ENCODE data around the gene CNGA3. TPM values are rescaled to one million over a fixed set of nuclear protein-coding genes. Genes with fewer than 3 reads are reported as not detected.

The CNGA3 gene
- total and polyA plus RNA-seq, 2 of the 4 experiments (the other 2 are of a cell fraction) = under 0.01 TPM; not detected in 1

DNA sequence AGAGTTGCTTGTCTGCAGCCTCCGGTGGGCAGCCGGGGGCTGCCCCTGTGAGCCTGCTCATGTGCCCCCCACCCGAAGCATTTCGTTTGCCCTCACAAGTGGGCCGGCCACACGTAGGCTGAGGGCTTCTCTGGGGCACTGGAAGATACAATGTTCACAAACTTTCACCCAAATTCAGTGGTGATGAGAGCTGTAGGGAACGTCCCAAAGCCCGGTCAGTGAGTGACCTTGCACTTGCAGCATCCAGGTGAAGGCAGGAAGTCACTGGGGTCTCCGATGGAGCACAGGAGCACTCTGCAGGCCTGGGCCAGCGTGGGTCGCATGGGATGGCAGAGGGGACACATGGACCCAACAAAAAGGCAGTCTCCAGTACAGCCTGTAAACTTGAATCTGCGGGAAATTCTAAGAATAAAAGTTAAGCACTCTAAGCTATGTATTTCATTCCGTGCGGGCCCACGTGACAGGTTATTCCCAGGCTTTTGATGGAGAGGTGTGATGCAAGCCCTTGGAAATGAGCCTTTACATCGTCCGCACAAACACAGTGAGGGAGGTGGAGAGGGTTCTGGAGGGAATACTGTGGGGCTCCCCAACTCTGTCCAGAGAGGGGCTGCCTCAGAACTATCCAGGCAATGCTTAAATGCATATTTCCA, 42.5 kb downstream of the CNGA3 start:
- Histone ChIP-seq H3K23ac (ENCODE audit: low read depth, low read length) (no peak overlapping the region), H3K27ac (ENCODE audit: insufficient read depth, low read length) (no peak overlapping the region), H3K9me3 (ENCODE audit: control insufficient read depth, insufficient read depth, low read length) (no peaks in the 10 kb centered on the region), H3K36me3 (ENCODE audit: control insufficient read depth, insufficient read depth, low read length) (no peaks in the 10 kb centered on the region), H3K4me2 (ENCODE audit: low read depth, low read length) (no peak overlapping the region), H4K20me1 (ENCODE audit: insufficient read depth, low read length) (no peaks in the 10 kb centered on the region), H3K4ac (ENCODE audit: low read depth, low read length) (no peak overlapping the region), H3K9me1 (ENCODE audit: insufficient read depth, low read length) (no peaks in the 10 kb centered on the region), H2AFZ (replicated peaks; ENCODE audit: low read length, poor library complexity) (peak overlapping the region; percentile 19), H3K4me3 (ENCODE audit: insufficient read depth, low read depth, low read length) (no peak overlapping the region), H2AK5ac (ENCODE audit: low read depth, low read length) (no peak overlapping the region), H2BK15ac (ENCODE audit: low read depth, low read length) (no peak overlapping the region), H3K14ac (replicated peaks; ENCODE audit: low read depth, low read length) (no peak overlapping the region), H3K56ac (ENCODE audit: extremely low read depth, insufficient read depth, low read length) (no peak overlapping the region), H4K91ac (ENCODE audit: insufficient read depth, low read depth, low read length) (no peak overlapping the region), H2BK20ac (ENCODE audit: low read depth, low read length) (no peak overlapping the region), H4K5ac (ENCODE audit: low read depth, low read length) (no peak overlapping the region), H3K79me1 (ENCODE audit: low read depth in 1 of 2, low read length in 2 of 2) (no peaks in the 10 kb centered on the region), H2AK9ac (replicated peaks; ENCODE audit: low read depth, low read length, poor library complexity) (no peak overlapping the region), H3K27me3 (ENCODE audit: control insufficient read depth, insufficient read depth, low read length) (peaks cover 23% of the 10 kb centered on the region), H4K8ac (ENCODE audit: low read depth in 2 of 2, low read length in 2 of 2) (no peak overlapping the region), H2BK120ac (ENCODE audit: low read depth, low read length) (no peak overlapping the region), H2BK5ac (ENCODE audit: low read depth, low read length, poor library complexity, severe bottlenecking) (no peak overlapping the region), H3K4me1 (ENCODE audit: control insufficient read depth, insufficient read depth, low read length) (no peaks in the 10 kb centered on the region), H3K18ac (ENCODE audit: low read depth, low read length) (no peak overlapping the region), H3K9ac (ENCODE audit: low read depth, low read length) (no peak overlapping the region)
- dilution Hi-C loops (cut with HindIII; ENCODE audit: low sequenced_read_pairs, unreplicated experiment) = no loop called here
- ChIA-PET POLR2A (ENCODE audit: unreplicated experiment) (no interaction called here), CTCF (no interaction called here)
- TF ChIP-seq NFE2L2 (IDR thresholded peaks at IDR 0.05; ENCODE audit: low read depth, low read length) (no peak), POLR2A (IDR thresholded peaks at IDR 0.05; ENCODE audit: low read depth, low read length) (no peak), RFX5 (IDR thresholded peaks at IDR 0.05; ENCODE audit: low read depth, low read length) (no peak), BHLHE40 (IDR thresholded peaks at IDR 0.05; ENCODE audit: low read depth, low read length) (no peak), CEBPB (IDR thresholded peaks at IDR 0.05; ENCODE audit: low read depth, low read length) (no peak), FOS (IDR thresholded peaks at IDR 0.05; ENCODE audit: low read depth, low read length) (no peak), MAZ (IDR thresholded peaks at IDR 0.05; ENCODE audit: borderline replicate concordance, low read depth, low read length) (no peak)
- TF ChIP-seq, protein P1, sequence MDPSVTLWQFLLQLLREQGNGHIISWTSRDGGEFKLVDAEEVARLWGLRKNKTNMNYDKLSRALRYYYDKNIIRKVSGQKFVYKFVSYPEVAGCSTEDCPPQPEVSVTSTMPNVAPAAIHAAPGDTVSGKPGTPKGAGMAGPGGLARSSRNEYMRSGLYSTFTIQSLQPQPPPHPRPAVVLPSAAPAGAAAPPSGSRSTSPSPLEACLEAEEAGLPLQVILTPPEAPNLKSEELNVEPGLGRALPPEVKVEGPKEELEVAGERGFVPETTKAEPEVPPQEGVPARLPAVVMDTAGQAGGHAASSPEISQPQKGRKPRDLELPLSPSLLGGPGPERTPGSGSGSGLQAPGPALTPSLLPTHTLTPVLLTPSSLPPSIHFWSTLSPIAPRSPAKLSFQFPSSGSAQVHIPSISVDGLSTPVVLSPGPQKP (IDR thresholded peaks at IDR 0.05; ENCODE audit: borderline replicate concordance, low read depth, low read length) = no peak
- TF ChIP-seq, protein P2, sequence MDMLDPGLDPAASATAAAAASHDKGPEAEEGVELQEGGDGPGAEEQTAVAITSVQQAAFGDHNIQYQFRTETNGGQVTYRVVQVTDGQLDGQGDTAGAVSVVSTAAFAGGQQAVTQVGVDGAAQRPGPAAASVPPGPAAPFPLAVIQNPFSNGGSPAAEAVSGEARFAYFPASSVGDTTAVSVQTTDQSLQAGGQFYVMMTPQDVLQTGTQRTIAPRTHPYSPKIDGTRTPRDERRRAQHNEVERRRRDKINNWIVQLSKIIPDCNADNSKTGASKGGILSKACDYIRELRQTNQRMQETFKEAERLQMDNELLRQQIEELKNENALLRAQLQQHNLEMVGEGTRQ (IDR thresholded peaks at IDR 0.05; ENCODE audit: low read depth, low read length) = no peak
- no TSS peak for BruUV-seq (replicated peaks)
- DNase-seq (no peak), ATAC-seq (ENCODE audit: low read depth) (no peak)
- in situ Hi-C loops (cut with MboI; ENCODE audit: low sequenced_read_pairs) = loop anchor here (10.0 kb wide), 2 partner anchors 94 to 684 kb away; no protein-coding TSS in a partner anchor
- intact Hi-C loops (cut with micrococcal nuclease) = loop anchor here (5.0 to 10.0 kb wide), 2 partner anchors 104 to 391 kb away; partner anchors contain the start of gene TMEM131
- 76% methylated on average over 5 of the region's 17 CpGs; no CpG with 5 or more reads in 1 of the 2 experiments for WGBS, 2 experiments (ENCODE audit: extremely low coverage in 2 of 2, insufficient read length in 1 of 2)

Measured in IMR-90 (cell line).